Measurements from ENCODE around the gene PKNOX1.
"Not testable (repeated sequence)": the region's sequence is repeated elsewhere in the genome, so short reads cannot be mapped to it uniquely, and the experiment has no call there.

Gene PKNOX1

DNA sequence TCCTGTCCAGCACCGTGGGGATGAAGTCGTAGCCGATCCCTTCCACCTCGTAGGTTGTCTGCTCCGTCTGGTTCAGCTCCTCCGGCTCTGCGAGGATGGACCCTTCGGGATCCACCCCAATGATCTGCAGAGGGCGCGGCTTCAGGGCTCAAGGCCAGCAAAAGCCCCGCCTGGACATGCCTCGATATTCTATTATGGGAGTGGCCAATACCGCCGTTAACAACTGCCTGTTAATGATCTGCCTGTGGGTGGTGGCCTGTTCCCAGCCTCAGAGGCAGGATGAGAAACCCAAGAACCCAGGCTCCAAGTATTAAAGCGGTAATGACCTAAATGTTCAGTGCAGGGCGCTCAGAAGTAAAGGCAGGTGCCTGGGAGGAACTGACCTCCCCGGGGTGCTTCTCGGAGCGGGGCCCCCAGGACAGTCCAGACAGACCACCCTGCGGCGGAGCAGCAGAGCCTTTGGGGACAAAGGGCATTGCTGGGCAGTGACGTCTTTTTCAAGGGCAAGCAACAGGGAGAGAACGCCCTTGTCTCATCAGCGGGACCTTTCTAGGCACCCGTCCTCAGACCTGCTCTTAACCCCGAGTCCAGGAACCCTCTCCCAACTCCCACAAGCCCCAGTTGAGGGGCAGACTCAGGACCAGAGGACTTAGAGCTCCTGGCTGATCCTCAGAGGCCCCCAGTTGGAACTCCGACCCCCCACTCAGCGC lies 88.7 kb downstream of the PKNOX1 start:
- DNase-seq = not testable (repeated sequence)

DNA sequence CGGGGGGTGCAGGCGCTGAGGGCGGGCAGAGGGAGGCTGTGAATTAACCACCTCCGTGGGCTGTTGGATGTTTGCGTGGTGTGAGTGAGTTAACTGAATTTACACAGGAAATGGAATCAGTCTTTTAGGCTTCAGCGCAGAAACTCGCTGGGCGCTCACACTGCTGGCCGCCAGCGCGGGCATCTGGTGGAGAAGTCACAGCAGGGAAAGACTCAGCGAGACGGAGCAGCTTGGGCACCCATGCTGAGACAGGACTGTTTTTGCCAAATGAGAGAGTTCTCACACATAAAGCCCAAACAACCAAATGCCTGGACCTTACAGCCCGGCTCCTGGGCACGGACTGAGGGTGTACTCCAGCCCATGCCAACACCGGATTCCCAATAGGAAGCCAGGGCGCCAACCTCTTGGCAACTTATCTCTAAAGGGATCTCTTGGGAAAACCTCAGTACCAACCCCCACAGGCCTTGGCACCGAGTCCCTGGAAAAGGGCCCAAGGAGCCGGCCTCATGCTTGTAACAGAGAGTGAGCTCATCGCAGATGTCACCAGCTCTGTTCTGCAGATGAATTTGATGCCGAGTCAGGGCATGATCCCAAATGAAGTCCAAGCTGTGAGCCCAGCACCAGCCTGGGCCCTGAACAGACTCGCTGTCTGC lies 90.0 kb downstream of the PKNOX1 start:
- DNase-seq = not testable (repeated sequence)

DNA sequence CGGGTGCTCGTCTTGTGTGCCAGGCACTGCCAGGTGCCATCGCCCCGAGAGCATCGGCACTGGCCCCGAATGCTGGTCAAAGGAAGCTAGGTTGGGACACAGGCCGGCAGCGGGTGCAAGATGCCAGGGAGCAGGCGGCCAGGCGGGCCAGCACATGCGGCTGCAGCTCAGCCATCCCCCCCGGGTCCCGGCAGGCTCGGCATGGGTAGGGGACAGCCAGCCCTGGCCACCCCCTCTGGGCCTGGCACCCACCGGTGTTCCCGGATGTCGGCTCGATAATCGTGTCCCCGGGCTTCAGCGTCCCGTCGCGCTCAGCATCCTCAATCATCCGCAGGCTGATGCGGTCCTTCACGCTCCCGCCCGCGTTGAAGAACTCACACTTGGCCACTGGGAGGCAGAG lies 91.6 kb downstream of the PKNOX1 start:
- DNase-seq = not testable (repeated sequence)

DNA sequence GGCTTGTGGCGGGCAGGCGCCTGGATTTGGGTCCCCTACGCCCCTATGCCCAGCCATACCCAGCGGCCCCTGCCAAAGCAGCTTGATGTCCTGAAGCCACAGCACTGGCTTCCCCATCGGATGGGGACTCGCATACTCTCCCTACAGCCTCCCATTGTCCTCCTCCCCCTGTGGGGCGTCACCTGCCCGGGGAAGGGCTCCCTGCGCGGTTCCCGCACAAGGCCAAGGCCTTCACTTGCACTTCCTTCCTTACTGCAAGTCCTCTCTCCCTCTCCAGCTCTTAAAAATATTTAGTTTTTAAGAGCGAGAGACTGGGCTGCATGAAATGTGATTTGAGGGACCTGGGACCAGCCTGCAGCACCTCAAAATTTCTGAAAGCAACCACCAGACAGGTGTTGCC lies 92.3 kb downstream of the PKNOX1 start:
- not testable (repeated sequence) for DNase-seq

DNA sequence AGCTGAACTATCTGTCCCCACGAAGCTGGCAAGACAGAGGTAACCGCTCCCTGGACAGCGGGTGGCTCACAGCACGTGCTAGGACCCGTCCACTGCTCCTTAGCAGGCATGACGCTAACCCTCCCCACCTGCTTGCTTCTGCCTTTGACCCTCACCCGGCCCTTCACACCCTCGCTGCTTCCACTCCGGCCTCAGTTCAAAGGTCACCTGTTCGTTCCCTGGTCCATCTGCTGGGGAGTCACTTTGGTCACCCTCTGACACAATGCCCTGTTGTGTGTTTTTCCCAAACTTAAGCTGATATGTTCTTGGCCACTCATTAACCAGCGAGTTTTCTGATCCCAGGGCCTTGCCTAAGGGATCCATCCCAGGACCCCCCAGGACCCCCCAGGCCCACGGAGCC lies 93.7 kb downstream of the PKNOX1 start:
- DNase-seq = not testable (repeated sequence)

DNA sequence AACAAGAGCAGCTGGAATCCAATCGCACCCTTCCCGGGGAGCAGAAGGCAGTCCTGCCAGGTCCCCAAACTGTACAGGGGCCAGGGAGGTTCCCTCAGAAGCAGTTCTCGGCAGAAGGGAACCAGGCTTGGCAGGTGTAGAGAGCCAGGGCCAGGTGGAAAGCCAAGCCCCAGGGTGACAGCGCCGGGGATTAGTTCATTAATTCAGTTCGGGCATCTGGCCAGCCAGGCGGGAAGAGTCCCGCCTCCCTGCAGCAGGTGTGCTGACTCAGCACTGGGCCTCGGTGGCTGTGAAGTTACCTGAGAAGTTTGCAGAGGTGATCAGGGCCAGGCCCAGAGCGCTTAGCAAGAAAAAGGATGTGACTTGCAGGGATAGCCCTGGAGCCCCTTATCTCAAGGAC lies 95.3 kb downstream of the PKNOX1 start:
- not testable (repeated sequence) for DNase-seq

DNA sequence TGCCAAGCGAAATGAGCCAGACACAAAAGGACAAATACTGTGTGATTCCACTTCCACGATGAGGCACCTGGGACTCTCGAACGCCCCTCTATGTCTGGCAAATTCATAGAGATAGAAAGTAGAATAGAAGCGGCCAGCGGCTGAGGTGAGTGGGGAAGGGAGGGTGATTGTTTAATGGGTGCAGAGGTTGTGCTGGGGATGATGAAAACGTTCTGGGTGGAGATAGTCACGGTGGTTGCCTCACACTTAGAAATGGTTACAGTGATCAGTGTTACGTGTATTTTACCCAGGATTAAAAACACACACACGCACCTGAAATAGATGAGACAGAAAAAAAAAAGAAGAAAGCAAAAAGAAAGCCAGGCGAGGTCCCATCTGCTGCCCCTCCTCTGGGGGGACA lies 98.4 kb downstream of the PKNOX1 start:
- DNase-seq = not testable (repeated sequence)

DNA sequence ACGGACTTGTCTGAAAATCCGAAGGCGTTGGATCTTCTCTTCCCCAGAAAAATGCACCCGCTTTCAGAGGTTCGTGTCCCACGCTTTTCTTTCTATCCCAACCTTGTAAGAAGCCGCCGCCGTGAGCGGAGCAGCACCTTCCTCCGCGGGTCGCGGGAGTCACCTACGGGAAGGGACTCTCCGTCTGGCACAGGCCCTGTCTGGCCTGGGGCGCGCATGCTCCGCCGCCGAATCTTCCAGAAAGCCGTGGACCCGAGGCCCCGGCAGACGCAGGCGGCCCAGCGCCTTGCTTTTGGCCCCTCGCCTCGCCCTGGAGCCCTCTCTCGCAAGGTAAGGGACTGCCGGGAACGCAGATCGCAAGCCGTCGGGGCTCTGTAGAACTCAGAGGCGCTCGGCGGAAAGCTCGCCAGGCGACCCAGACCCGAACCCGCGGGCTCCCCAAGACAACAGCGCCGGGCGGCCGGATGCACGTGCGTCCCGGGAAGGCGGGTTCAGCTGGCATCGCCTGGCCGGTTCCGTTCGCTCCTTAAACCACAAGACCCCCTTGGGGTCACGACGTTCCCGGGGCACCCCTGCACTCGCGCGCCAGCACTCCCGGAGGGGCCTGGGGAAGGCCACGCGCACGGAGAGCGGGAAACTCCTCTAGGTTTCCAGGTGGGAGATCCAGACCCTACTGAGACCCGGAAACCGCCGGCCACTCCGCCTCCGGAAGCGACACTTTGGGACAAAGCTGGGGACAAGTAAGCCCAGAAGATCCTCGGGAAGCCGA lies 100.2 kb downstream of the PKNOX1 start:
- not testable (repeated sequence) for DNase-seq

DNA sequence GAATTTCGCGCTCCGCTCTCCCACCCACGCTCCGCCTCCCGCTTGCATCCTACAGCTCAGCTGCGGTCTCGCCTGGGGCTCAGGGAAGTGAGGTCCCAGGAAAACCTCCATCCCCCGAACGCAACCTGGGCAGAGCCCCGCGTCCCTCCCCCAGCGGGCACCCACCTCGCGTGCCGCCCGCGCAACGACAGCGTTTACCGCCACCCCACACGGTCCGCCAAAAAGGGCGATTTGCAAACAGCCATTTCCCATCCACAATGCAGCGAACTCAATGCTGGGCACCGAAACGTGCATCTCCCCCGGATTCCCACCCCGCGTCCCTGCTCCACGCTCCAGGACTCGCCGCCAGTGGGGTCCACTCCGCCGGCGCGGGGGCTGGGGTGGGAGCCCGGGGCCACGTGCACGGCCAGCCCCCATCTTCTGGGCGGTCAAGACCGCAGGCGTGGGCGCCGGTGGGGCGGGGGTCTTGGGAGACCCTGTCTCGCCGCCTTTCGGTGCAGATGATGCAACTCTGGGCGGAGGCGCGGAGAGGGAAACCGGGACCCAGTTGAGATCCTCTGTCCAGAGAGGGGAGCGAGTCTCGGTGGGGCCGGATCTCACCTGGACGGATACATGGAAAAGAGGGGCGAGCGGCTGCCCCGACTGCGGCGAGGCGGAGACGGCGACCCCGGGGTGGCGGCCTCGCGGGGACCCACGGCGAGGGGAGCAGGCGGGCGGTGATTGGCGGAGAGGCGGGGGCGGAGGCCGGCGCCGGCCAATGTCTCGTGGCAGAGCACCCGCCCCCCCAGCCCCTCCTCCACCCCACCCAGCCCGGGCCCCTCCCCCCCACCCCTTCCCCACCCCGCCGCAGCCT lies 101.0 kb downstream of the PKNOX1 start, which contains the start of gene CBS:
TSS of gene CBS (minus strand) at position 666 of the 853 bp plus-strand sequence. CDS start 3,642 bp downstream, outside the sequence.
- DNase-seq = not testable (repeated sequence)

DNA sequence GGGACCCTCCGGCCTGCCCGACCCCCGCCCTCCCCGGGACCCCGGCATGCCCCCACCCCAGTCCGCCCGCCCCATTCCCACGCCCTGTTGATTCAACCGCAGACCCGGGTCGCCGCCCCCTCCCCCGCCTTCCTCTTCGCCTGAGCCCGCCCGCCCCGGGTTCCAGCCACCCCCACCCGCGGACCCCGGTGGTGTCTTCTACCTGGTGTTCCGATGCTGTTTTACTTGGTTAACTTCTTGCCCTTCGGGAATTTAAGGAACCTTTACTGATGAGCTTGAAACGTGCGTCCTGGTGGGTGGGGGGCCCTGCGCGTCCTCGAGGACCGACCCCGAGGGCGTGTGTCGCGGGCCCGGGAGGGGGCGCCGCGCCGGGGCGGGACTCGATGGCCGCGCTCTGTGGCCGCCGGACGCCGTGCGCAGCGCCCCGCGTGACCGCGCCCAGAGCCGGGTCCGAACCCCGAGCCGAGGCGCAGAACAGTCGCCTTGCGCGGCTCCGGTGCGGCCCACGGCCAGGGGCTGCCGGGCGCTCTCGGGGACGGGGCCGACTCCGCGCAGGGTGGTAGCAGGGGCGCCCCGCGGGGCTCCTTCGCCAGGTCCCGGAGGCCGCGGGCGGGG lies 101.8 kb downstream of the PKNOX1 start:
- DNase-seq = not testable (repeated sequence)

DNA sequence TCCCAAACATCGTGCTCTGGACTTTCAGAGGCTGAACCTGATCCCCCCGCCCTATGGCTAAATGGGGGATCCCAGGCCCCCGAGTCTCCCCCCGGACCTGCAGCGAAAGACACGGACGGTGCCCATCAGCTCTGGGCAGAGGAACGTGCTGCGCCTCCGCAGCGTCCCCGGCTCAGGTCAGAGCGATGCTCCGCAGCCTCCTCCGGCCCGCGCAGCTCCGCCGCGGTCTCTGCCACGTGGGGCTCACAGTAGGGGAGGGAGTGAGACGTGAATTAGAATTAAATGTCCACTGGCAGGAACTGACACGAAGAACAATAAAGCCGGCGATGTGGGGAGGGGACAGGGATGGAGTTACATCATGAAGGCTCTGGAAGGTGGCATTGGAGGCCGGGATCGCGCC lies 102.3 kb downstream of the PKNOX1 start:
- DNase-seq = not testable (repeated sequence)

DNA sequence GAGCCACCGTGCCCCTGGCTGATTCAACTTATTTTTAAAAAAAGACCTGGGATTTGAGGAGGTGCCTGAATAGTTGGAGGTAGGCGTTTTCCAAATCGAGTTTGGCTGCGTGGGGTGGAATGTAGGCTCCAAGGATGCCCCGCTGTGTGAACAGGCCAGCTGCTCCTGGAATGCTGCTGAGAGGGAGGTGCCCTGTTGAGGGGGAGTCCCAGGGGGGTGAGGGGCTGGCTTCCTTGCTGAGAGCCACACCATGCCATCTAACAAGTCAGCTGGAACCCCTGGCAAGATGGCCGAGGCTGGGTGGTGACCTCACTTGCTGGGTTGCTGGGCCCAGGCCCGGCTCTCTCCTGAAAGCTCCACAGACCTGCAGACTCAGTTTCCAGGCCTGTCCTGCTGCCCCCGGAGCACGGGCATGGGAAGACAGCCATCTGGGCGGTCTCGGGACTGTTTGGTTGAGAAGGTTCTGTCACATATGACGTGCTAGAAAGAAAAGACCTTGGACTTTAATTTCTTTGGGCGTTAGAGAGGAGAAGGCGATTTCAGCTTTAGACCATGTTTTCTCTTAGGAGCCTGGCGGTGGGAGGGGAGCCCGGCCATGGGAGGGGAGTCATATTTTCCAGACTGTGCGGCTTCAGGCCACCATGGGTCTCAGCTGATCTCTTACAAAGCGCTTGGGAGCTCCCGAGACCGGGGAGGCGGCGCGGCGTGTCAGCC lies 108.4 kb downstream of the PKNOX1 start:
- not testable (repeated sequence) for DNase-seq
